HG03135 (cell line): ENCODE measurements around the gene WDR64.
"Not testable (repeated sequence)": the region's sequence is repeated elsewhere in the genome, so short reads cannot be mapped to it uniquely, and the experiment has no call there.

ENCODE experiments used
- ATAC-seq: cut with Tn5 transposase; IDR thresholded peaks from one replicate; pipeline ENCODE4 v1.9.1; 2021; ENCODE audit warnings: mild to moderate bottlenecking, moderate library complexity; ENCODE audit not compliant: unreplicated experiment

The WDR64 gene

DNA sequence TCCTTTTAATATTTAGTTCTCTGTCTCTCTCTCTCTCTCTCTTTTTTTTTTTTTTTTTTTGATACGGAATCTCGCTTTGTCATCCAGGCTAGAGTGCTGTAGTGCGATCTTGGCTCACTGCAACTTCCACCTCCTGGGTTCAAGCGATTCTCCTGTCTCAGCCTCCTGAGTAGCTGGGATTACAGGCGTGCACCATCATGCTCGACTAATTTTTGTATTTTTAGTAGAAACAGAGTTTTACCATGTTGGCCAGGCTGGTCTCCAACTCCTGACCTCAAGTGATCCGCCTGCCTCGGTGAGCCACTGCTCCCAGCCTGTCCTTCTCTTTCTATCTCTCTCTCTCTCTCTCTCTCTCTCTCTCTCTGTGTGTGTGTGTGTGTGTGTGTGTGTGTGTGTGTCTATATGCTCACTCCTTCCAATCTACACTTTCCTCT, 83.4 kb downstream of the WDR64 start:
- not testable (repeated sequence) for ATAC-seq

- ATAC-seq = no peak
Observed at GRCh38 chr1:241736387-241736786, 84.3 kb downstream of the WDR64 start.

DNA sequence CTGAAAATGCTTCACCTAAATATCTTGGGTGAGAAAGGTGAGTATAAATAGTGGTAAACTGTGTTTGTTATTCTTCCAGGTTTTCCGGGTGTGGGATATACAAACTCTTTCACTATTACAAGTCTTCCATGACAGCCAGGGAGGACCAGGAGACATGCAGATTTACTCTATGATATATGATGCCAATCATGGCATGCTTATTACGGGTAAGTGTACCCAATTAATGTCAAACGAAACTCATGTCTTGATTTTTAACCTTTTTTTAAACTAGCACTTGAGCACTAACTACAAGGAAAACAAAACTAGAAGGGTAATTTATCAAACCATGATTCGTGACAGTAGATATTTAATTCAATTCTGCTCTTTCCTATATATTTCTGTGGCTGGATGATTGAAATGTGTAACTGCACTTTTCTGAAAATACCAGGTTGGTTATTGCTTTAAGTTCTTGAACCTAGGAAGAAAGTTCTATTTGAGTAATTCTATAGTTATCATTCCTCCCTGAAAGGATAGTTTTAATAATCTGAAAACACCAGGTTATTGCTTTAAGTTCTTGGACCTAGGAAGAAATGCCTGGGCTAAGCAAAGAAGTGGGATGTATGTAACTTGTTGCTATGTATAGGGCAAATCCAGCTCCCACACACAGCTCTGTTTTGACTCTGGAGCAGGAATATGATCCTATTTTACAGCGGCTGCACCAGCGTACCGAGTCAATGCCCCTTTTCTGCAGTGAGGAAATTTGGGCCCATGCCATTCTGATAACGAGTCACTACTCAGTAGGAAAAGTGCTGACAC, 86.4 kb downstream of the WDR64 start:
- no peak for ATAC-seq

DNA sequence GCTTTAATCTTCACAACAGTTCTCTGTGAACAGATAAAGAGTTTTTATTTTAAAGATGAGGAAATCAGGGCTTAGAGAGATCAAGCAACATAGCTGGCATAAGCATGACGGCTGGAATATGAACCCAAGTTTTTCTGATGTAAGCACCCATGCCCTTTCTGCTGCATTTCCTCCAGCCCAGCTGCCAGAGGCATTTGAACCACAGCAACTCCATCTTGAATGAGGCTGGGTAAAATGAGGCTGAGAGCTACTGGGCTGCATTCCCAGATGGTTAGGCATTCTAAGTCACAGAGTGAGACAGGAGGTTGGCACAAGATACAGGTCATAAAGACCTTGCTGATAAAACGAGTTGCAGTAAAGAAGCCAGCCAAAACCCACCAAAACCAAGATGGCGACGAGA, 90.0 kb downstream of the WDR64 start:
- no peak for ATAC-seq

GRCh38 chr1:241744591-241744990, 92.5 kb downstream of the WDR64 start:
- ATAC-seq = no peak

DNA sequence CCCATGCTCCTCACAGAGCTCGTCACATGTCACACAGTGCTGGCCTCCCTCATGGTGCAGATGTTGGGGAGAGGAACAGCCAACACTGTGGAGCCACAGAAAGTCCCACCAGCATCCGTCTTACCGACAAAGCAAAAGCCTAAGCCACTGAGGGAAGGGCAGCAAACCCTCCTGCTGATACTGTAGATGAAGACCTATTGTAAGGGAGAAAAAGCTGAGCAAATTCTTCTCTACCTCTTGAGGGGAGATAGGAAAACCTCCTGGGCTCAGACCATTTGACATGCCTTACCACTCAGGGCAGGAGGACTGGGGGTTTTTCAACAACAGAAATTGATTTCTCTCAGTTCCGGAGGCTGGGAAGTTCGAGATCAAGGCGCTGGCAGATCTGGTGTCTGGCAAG, 95.9 kb downstream of the WDR64 start:
- ATAC-seq = no peak

- ATAC-seq = no peak
Observed at GRCh38 chr1:241749041-241749944, 97.2 kb downstream of the WDR64 start.

DNA sequence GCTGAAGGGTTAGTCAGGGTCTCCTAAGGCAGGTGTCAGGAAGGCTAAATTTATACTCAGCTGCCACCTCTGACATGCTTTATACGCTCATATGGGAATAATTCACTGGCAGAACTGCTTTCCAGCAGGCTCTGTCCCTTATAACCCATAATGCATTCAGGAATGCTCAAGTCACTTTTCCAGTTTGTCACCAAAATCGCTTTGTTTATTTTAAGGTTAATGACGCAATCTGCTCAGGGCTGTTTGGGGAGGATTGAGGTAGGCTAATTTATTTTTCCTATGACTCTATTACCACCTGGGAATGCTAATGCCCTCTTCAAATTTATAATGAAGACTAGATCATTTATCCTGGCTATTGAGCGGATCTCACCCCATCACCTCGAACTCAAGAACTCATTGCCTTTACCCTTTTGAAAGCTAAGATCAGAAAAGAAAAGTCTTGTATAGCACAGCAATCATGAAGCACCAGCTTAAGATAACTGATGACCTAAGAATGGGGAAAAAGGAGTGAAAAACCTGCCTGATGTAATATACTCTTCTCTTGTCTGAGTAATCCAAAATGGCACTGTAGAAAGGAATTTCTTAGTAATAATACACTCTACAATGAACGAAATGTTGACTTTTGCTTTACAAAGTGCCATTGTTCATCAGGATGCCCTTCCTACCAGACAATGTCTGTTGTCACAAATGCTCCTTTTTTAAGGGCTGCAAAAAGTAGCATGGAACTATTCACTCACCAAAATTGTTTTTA, 98.0 kb downstream of the WDR64 start:
- ATAC-seq = no peak

DNA sequence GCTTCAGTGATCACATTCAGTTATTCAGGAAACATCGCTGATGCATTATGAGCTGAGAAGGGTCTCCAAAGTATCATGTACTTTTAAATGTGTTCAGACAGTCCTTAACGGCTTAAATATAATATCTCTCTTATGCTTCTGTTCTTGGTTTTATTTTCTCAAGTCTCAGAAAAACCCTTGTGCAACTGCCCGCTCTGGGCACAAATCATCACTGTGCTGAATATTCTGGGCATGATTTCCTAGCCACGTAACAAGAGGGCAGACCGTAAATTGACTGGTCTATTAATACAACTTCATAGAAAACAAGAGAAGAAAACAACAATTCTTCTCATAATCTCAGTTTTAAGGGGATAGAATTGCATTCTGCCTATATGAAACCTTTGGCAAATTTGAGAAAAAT, 99.4 kb downstream of the WDR64 start:
- ATAC-seq = no peak

- ATAC-seq = no peak
Observed at GRCh38 chr1:241762713-241763339, 110.7 kb downstream of the WDR64 start.

DNA sequence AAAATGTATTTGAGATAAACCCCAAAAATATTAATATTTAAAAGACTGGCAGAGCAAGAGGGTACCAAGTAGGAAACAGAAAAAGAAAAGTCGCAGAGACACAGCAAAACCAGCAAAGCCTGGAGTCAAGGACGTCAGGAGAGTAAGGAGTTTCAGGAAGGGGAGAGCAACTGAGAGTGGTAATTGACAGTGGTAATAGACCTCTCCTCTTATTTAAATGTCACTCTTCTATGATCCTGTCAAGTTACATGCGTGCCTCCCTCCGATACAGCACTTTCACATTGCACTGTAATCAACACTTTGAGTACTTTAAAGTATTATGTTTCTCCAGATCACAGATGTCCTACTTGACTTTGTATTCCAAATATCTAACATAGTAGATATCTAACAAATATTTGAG, 113.3 kb downstream of the WDR64 start:
- ATAC-seq = no peak

GRCh38 chr1:241767737-241768136, 115.7 kb downstream of the WDR64 start:
- no peak for ATAC-seq

GRCh38 chr1:241770115-241770514, 118.0 kb downstream of the WDR64 start:
- no peak for ATAC-seq

- no peak for ATAC-seq
Observed at GRCh38 chr1:241771117-241771516, 119.0 kb downstream of the WDR64 start.

DNA sequence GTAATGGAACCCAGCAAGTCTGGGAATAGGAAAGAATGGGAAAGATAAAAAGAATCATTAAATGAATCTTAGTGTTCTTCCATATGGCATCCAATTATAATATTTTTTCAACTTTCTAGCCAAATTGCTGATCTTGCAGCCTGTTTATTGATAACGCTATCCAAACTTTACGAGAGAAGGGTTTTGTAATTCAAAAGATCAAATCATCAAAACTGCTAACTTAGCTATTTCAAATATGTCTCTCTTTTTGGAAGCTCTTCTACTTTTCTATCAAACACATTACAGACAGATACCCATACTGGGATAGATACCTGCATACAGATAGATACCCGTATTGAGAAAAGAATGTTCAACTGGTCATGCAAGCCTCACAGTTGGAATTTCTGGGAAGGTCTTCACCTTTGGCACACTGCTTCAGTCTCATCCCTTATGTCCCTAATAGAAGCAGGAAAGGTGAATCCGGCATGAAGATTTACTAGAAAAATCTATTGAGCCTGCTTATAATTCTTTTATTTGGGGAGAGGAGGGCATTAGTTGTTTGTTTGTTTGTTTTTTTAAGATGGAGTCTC, 120.9 kb downstream of the WDR64 start:
- ATAC-seq = no peak

DNA sequence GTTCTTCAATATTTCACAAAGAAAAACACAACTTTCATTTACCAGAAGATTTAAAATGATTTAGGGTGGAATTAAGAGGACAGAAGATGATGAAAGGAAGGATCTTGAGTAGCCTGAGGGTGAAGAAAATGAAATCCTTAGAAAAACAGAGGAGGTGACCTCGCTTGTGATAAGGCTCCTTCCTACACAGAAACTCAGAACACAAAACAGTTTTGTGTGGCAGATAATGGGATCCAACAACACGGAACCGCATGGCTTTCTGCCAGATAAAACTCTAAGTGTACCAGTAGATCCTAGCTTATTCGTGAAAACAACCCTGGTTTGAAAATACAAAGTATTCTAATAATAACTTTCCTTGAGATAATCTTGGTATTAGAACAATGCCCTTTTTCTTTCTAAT, 121.9 kb downstream of the WDR64 start:
- ATAC-seq = no peak

GRCh38 chr1:241775021-241775420, 122.9 kb downstream of the WDR64 start:
- ATAC-seq = no peak

DNA sequence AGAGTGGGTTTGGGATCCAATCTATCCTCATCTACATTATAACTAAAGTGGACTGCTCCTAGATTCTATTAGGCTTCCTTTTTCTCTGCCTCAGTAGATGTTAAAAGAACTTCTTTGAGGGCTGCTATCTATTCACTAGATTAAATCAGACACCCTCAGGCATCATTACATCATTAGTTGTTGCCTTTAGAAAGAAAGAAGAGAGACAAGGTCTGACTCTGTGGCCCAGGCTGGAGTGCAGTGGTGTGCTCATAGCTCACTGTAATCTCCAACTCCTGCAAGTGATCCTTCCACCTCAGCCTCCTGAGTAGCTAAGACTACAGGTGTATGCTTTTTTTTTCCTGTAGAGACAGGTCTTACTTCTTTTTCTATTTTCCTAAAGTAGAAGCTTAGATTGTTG, 124.8 kb downstream of the WDR64 start:
- ATAC-seq = no peak

DNA sequence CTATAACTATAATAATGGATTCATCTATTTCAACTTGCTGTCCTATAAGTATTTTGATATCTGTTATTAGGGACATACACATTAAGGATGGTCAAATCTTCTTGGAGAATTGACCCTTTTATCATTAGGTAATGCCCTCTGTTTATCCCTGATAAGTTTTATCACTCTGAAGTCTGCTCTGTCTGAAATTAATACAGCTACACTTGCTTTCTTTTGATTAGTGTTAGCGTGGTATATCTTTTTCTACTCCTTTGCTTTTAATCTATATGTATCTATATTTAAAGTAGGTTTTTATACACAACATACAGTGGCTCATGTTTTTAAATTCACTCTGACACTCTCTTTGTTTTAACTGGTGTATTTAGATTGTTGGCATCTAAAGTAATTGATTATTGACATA, 126.0 kb downstream of the WDR64 start:
- ATAC-seq = no peak

DNA sequence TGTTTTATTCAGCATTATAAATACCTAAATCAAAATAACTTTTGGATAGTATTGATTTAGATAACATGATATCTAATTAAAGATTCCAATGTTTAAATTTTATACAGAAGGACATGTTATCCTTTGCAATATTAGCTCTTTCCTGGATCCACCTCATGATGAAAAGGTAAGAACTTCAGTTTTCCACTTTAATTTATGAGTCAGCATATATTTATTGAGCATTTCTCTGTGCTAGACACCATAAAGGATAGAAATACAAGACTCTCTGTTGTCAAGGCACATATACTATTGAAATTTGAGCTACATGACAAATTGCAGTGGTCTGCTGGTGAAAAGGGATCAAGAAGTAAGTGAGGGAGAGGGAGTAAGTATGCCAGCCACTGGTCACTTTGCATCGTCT, 127.8 kb downstream of the WDR64 start:
- no peak for ATAC-seq

DNA sequence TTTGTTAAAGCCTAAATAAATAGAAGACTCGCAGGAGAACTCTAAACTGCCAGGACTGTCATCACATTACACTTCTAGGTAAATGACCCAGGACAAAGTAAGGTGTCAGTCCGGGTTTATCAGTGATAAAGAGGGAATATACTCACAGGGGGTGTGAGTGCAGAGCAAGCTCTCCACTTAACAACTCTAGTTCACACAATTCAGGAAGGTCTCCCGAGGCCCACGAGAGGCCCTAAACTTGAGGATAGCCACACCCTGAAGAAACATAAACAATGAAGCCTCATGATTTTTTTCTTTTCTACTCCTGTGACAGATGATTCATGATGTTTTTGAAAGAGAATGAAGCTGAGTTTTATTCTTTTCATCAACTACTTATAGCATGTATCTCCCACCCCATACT, 130.3 kb downstream of the WDR64 start:
- ATAC-seq = no peak
